GM19468 (cell line): ENCODE data around the gene FGF14.

ENCODE experiments used
- ATAC-seq: cut with Tn5 transposase; IDR thresholded peaks from one replicate; pipeline ENCODE4 v1.9.1; 2021; ENCODE audit warnings: mild to moderate bottlenecking, moderate library complexity, moderate number of reproducible peaks; ENCODE audit not compliant: unreplicated experiment; ENCODE audit errors: extremely low read depth

Gene FGF14

DNA sequence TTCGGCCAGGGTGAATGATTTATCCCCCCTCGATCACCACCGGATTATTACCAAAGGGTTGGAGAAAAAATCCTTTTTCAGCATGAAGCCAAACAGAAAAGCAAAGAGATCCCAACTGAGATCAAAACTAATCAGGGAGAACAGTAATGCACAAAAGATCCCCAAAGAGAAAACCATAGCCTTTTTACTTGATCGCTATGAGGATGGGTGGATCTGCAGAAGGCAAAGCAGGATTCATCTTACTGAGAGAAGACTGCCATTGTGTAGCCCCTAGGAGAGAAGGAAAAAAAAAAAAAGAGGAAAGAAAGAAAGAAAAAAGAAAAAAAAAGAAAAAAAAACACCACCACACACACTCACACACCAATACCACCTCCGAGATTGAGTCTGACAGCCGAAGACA, at the start of gene FGF14:
Gene FGF14, minus strand, starts transcription at position 283 of the 400 bp plus-strand sequence.
- ATAC-seq: no peak

GRCh38 chr13:102443249-102443648, 41.4 kb upstream of the FGF14 start:
- no peak for ATAC-seq

DNA sequence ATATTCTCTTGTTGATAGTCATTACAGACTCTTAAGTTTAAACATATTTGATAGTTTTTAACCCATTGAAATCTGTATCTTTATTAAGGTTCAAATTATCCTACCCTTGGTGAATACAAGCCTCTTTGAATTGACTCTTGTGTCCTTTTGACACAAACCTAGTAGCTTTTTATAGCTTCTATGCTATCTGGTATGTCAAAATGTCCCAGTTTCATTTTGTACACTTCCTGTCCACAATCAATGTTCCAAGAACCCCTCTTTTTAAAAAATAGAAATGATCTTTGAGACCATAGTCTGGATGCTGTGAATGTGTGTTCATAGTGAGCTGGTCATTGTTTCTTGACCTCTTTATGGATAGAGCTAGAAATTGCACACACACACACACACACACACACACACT, 39.2 kb upstream of the FGF14 start:
- no peak for ATAC-seq

GRCh38 chr13:102440259-102440936, 38.5 kb upstream of the FGF14 start:
- peak; percentile 45 for ATAC-seq

- no peak for ATAC-seq
Observed at GRCh38 chr13:102422690-102423089, 20.8 kb upstream of the FGF14 start.

GRCh38 chr13:102405499-102406100, 3.8 kb upstream of the FGF14 start:
- no peak for ATAC-seq

DNA sequence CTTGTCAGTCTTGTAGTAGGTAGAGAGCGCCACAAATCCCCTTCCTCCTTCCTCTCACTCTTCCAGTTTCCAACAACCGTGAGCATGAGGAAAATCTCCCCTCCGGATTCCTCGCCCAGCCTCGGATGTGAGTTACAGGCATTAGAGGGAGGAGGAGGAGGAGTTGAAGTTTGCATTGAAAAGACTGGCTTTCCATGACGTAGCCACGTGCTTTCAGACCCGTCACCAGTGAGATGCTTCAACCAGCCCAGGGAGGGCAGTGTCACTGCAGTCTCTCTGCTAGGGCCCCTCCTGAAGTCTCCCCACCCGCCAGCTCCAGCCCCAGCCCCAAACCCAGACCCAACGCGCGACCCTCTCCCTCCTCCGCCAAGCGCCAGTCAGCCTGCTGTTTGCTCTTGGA, 442 bp upstream of the FGF14 start:
- no peak for ATAC-seq

DNA sequence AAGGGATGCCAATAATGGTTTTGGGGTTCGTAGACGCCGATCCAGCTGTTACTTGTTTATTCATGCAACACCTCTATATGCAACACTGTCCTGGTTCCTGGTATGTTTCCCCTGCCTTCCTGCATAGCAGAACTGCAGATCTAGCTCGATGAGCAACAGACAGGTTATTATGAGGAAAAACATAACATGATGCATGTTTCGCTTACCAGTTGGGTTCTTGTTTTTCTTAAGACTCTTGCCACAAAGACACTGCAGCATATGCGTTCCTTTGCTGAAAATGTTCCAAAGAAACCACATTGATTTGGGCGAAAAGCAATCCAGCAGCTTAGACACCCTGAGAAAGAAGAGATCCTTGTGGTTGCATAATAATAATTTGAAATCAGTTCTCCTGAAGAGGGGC, 583 bp downstream of the FGF14 start:
- ATAC-seq: no peak

- no peak for ATAC-seq
Observed at GRCh38 chr13:102400675-102401145, 1.1 kb downstream of the FGF14 start.

DNA sequence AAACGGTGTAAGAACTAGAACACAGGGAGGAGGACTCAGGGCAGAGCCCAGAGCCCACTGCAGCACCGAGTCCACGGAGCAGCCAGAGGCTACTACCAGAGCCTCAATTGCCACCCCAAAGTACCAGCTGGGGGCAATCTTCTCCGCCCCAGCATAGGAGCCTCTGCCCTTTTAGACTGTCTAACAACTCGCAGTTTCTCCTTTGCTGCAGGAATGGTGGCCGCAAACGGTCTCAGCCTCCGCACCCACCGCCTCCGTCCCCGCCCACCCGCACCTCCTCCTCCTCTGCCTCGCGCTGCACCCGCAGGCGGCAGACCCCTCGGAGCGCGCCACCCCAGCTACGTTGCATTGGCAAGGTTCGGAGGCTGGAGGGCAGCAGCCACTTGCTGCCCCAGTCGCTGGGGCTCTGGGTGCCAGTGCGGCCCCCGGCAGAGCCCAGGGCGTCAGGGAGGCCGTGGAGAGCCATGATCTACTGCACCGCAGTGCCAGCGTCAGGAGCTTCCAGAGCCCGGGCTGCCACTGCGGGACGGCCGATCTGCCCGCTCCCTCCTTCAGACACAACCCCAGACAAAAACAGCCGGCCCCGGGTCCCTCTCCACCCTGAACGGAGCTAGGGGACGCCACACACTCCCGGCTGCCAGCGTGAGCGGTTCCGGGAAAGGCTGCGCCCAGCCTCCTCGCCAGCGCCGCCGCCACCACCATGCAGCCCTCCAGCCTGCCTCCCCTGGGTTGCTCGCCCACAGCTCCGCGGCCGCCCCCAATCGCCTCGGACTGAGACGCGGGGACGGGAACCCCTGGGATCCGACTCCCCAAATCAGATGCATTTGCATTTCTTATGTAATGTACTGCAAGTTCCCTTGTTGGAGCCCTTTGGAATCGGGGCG, 1.8 kb downstream of the FGF14 start:
- ATAC-seq: no peak

DNA sequence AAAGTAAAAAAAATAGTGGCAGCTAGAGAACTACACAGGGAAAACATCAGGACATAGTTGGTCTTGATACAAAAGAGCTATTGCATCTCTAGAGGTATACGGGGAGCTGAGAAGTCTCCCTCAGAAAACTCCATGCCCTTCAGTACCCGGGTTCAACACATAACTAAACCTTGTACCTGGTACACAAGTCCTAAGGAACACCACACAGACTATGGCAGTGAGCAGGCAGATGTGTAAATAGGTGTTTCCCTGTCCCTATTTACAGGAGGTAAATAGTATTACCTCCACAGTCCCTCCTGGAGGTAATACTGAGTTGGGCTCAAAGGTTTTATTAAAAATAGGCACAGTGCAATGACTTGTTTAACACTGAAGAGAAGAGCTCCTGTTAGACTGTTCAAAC, 5.9 kb downstream of the FGF14 start:
- ATAC-seq: no peak

GRCh38 chr13:102395174-102395573, 6.7 kb downstream of the FGF14 start:
- ATAC-seq: no peak

DNA sequence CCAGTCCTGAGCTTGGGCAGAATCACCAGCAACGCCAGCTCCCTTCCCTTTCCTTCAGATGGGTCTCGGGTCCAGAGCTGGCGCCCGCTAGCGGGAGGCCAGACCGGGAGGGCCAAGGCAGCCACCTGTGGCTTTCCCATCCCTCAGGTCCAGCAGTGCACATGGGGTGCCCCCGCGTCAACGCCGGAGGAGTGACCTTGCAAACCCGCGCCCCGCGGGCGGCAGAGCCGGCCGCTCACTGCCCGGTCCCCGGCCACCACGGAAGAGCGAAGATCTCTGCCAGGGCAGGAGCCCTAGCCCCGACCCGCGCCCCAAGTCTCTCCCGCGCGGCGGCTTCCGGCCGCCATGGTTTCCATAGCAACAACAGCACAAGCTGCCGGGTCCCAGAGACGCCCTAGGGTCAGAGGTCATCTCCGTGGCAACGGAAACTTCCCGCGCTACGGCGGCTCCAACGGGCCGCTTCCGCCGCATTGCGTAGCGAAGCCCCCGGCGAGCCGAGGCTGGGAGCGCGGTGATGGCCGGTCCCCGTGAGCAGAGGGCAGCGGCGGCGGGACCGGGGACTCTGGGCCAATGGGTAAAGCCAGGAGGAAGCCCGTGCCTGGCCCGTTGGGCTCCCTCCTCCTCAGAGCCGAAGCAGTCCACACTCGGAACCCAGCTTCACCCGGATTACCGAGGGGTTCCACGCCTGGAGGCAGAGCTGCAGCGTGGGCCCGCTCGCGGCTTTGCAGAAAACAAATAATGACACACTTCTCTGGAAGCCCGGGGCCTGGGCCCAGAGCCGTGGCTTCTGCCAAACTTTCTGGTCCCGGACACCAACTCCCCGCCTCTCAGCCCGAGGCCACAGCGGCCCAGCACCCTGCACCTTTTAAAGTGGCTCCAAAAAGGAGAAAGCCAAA, 7.4 kb downstream of the FGF14 start:
- ATAC-seq: peak; percentile 92

GRCh38 chr13:102392481-102393209, 9.2 kb downstream of the FGF14 start:
- no peak for ATAC-seq

DNA sequence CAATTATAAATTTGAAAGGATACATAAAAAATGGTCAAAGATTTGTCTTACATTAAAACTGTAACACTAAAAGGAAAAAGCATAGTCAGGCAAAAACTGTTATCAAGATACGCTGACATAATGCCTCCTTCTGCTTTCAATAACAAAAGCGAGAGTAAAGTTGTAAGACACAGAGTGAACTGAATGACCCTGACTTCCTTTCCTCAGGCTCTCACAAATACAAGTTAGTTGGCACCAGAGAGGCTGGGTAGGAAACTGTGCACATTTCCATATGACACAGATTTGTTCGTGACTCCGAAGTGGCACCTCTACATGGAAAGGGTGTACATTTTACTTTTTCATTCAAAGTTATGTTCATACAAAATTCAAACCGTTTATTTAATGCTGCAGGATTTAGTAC, 15.4 kb downstream of the FGF14 start:
- no peak for ATAC-seq

GRCh38 chr13:102380012-102380411, 21.8 kb downstream of the FGF14 start:
- no peak for ATAC-seq

DNA sequence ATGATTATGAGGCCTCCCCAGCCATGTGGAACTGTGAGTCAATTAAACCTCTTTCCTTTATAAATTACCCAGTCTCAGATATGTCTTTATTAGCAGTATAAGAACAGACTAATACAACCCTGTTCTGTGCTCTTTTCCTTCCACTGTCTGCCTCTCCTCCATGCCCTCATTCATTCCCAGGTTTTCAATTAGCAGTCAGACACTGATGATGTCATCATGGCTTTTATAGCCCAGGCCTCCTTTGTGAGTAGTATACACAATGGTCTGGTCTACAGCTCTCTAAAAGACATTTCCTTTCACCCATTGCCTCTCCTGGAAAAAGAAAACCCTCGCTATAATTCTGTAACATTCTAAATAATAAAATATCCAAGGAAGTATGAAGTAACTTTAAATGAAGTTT, 25.5 kb downstream of the FGF14 start:
- ATAC-seq: no peak

GRCh38 chr13:102374726-102375125, 27.1 kb downstream of the FGF14 start:
- ATAC-seq: no peak

- no peak for ATAC-seq
Observed at GRCh38 chr13:102374233-102374632, 27.6 kb downstream of the FGF14 start.
